PC-3 (cell line): ENCODE data around the gene GCH1. TPM values are rescaled to one million over a fixed set of nuclear protein-coding genes. Genes with fewer than 3 reads are reported as not detected.
"Not testable (repeated sequence)": the region's sequence is repeated elsewhere in the genome, so short reads cannot be mapped to it uniquely, and the experiment has no call there.

Experiments
- ATAC-seq: fragments of 200-7000 bp; cut with Tn5 transposase; 2 replicates; pipeline ENCODE4 v1.9.1; 2020; ENCODE audit warnings: mild to moderate bottlenecking, moderate library complexity
- BruUV-seq: library from RNA; stranded (reverse); fragments of 400-500 nt; replicated peaks from 2 replicates; lab custom pipeline; 2021; lab: Mats Ljungman, UMichigan
- CTCF ChIA-PET: fragments of 300-600 bp; sonication (Branson Sonifier 250); formaldehyde crosslinking; loops from one replicate; lab custom pipeline; 2022; ENCODE audit warnings: antibody characterized with exemption; lab: Charles Lee
- POLR2A ChIA-PET: fragments of 300-600 bp; sonication (Branson Sonifier 250); formaldehyde crosslinking; loops from one replicate; lab custom pipeline; 2022; ENCODE audit warnings: antibody characterized with exemption; ENCODE audit not compliant: unreplicated experiment; lab: Charles Lee
- DNase-seq: peaks from one replicate; pipeline ENCODE4 v3.0.0-alpha.2; 2015
- H2AFZ ChIP-seq: fragments of 300-600 bp; sonication (generic); 2 replicates; pipeline ENCODE4 v1.6.0; 2016; ENCODE audit warnings: antibody characterized with exemption, low read length
- H3F3A ChIP-seq: fragments of 300-600 bp; sonication (generic); one replicate; pipeline ENCODE4 v1.6.0; 2017; ENCODE audit warnings: antibody characterized with exemption, low read length, control low read depth, mild to moderate bottlenecking; ENCODE audit not compliant: unreplicated experiment
- H3K27ac ChIP-seq: fragments of 300-600 bp; sonication (generic); 2 replicates; pipeline ENCODE4 v1.5.1; 2016; ENCODE audit warnings: mild to moderate bottlenecking, low read length
- H3K27me3 ChIP-seq: fragments of 300-600 bp; sonication (generic); 2 replicates; pipeline ENCODE4 v1.6.1; 2016; ENCODE audit warnings: low read length, mixed read lengths
- H3K36me3 ChIP-seq: fragments of 300-600 bp; sonication (generic); 2 replicates; pipeline ENCODE4 v1.6.1; 2016; ENCODE audit warnings: low read depth, mixed run types, low read length, mixed read lengths
- H3K4me1 ChIP-seq: fragments of 300-600 bp; sonication (generic); 2 replicates; pipeline ENCODE4 v1.5.1; 2016; ENCODE audit warnings: low read length; ENCODE audit not compliant: insufficient read depth
- H3K4me2 ChIP-seq: fragments of 300-600 bp; sonication (generic); 2 replicates; pipeline ENCODE4 v1.6.0; 2016; ENCODE audit warnings: low read length
- H3K4me3 ChIP-seq: fragments of 300-600 bp; sonication (generic); 2 replicates; pipeline ENCODE4 v1.5.1; 2016; ENCODE audit warnings: mild to moderate bottlenecking, low read length, mixed read lengths
- H3K79me2 ChIP-seq: fragments of 300-600 bp; sonication (generic); 2 replicates; pipeline ENCODE4 v1.6.1; 2017; ENCODE audit warnings: low read length, mixed read lengths
- H3K9ac ChIP-seq: fragments of 300-600 bp; sonication (generic); 2 replicates; pipeline ENCODE4 v1.6.0; 2016; ENCODE audit warnings: mild to moderate bottlenecking, low read length
- H3K9me2 ChIP-seq: fragments of 300-600 bp; sonication (generic); replicated peaks from 2 replicates; pipeline ENCODE4 v1.6.1; 2016; ENCODE audit warnings: mixed run types, low read length, mixed read lengths
- H3K9me3 ChIP-seq: fragments of 300-600 bp; sonication (generic); 2 replicates; pipeline ENCODE4 v1.6.1; 2016; ENCODE audit warnings: low read length, mixed read lengths
- H4K20me1 ChIP-seq: fragments of 300-600 bp; sonication (generic); 2 replicates; pipeline ENCODE4 v1.6.1; 2016; ENCODE audit warnings: low read length, mixed read lengths
- CTCF ChIP-seq: fragments of 300-600 bp; sonication (generic); conservative IDR thresholded peaks from 2 replicates; pipeline ENCODE4 v1.5.1; 2017; ENCODE audit warnings: antibody characterized with exemption, low read depth, mild to moderate bottlenecking, low read length
- EZH2 ChIP-seq: fragments of 300-600 bp; sonication (generic); IDR thresholded peaks from one replicate; pipeline ENCODE4 v1.6.1; 2017; ENCODE audit warnings: antibody characterized with exemption, mild to moderate bottlenecking, low read length; ENCODE audit not compliant: unreplicated experiment
- EZH2phosphoT487 ChIP-seq: fragments of 300-600 bp; sonication (generic); IDR thresholded peaks from 2 replicates; pipeline ENCODE4 v1.6.1; 2018; ENCODE audit warnings: mild to moderate bottlenecking, antibody characterized with exemption, low read length, borderline replicate concordance
- intact Hi-C: fragments of 100-400 bp; cut with micrococcal nuclease; formaldehyde crosslinking; loops from 2 replicates; pipeline ENCODE4 v1.9.0; 2023
- total RNA-seq: library from RNA; depleted of rRNA; stranded (reverse); fragments of >200 nt; gene quantifications from 2 replicates; pipeline ENCODE4 v1.2.3, GENCODE V29; 2014

Gene GCH1
- total RNA-seq, 1 experiment from 2014 or later: 26.6 TPM

- POLR2A ChIA-PET: no interaction called here
- DNase-seq: no peak
- H3K4me1 ChIP-seq: no peaks in the 10 kb centered on the region
- intact Hi-C loops: no loop called here
- ATAC-seq: no peak
- H3K36me3 ChIP-seq: no peaks in the 10 kb centered on the region
- CTCF ChIA-PET: no interaction called here
- no peaks in the 10 kb centered on the region for H3K9me2 ChIP-seq
- H3F3A ChIP-seq: no peaks in the 10 kb centered on the region
- H3K27ac ChIP-seq: no peak overlapping the region
- no peak overlapping the region for H3K4me3 ChIP-seq
- no TSS peak for BruUV-seq
- no peaks in the 10 kb centered on the region for H3K79me2 ChIP-seq
- H4K20me1 ChIP-seq: no peaks in the 10 kb centered on the region
- H3K9me3 ChIP-seq: no peaks in the 10 kb centered on the region
- H3K27me3 ChIP-seq: no peaks in the 10 kb centered on the region
- H3K4me2 ChIP-seq: no peak overlapping the region
- TF ChIP-seq CTCF (no peak), EZH2 (no peak), EZH2phosphoT487 (no peak)
- H3K9ac ChIP-seq: no peak overlapping the region
- no peak overlapping the region for H2AFZ ChIP-seq
Measured at GRCh38 chr14:54918427-54918826, 15.8 kb upstream of the GCH1 start.

GRCh38 chr14:54916101-54916500 is 13.5 kb upstream of the GCH1 start:
- intact Hi-C loops: no loop called here
- H3K9me2 ChIP-seq: no peaks in the 10 kb centered on the region
- BruUV-seq: no TSS peak
- DNase-seq (no peak), ATAC-seq (no peak)
- no peaks in the 10 kb centered on the region for H3K4me1 ChIP-seq
- TF ChIP-seq EZH2phosphoT487: no peak
- no peak overlapping the region for H3K4me2 ChIP-seq
- H3K9ac ChIP-seq: no peak overlapping the region
- H3K36me3 ChIP-seq: no peaks in the 10 kb centered on the region
- no peaks in the 10 kb centered on the region for H3F3A ChIP-seq
- POLR2A ChIA-PET: no interaction called here
- no peaks in the 10 kb centered on the region for H3K27me3 ChIP-seq
- no peak overlapping the region for H3K4me3 ChIP-seq
- H4K20me1 ChIP-seq: no peaks in the 10 kb centered on the region
- no peak overlapping the region for H2AFZ ChIP-seq
- no peaks in the 10 kb centered on the region for H3K9me3 ChIP-seq
- H3K79me2 ChIP-seq: no peaks in the 10 kb centered on the region
- CTCF ChIA-PET: interaction anchor here (0.5 kb wide), 1 partner anchor 1789 kb away, joined by 3 read pairs; no protein-coding TSS in a partner anchor
- no peak overlapping the region for H3K27ac ChIP-seq

- intact Hi-C loops: no loop called here
- Histone ChIP-seq H3K27ac (no peak overlapping the region), H3F3A (no peaks in the 10 kb centered on the region), H3K36me3 (no peaks in the 10 kb centered on the region), H3K4me3 (no peak overlapping the region), H2AFZ (no peak overlapping the region), H4K20me1 (no peaks in the 10 kb centered on the region), H3K4me2 (no peak overlapping the region), H3K79me2 (no peaks in the 10 kb centered on the region), H3K9me2 (no peaks in the 10 kb centered on the region), H3K4me1 (no peaks in the 10 kb centered on the region), H3K27me3 (no peaks in the 10 kb centered on the region), H3K9ac (no peak overlapping the region), H3K9me3 (no peaks in the 10 kb centered on the region)
- ChIA-PET POLR2A (no interaction called here), CTCF (no interaction called here)
- ATAC-seq: no peak
- no peak for DNase-seq
- BruUV-seq: no TSS peak
- TF ChIP-seq EZH2 (no peak), EZH2phosphoT487 (no peak), CTCF (no peak)
Measured at GRCh38 chr14:54909817-54910558, 7.4 kb upstream of the GCH1 start.

- CTCF ChIA-PET: interaction anchor here (0.6 kb wide), 1 partner anchor 8 kb away, joined by 7 read pairs; no protein-coding TSS in a partner anchor
- POLR2A ChIA-PET, H3K4me1 ChIP-seq, H3F3A ChIP-seq, H3K9me2 ChIP-seq, H3K27ac ChIP-seq, ATAC-seq, H3K36me3 ChIP-seq, BruUV-seq, H3K4me2 ChIP-seq, H4K20me1 ChIP-seq, H3K9ac ChIP-seq, H3K9me3 ChIP-seq, H3K79me2 ChIP-seq, DNase-seq, H3K27me3 ChIP-seq, intact Hi-C loops, H3K4me3 ChIP-seq, H2AFZ ChIP-seq: not testable (repeated sequence)
Measured at GRCh38 chr14:54908973-54909372, 6.3 kb upstream of the GCH1 start.
